Kidney tubule cell (primary cell): ENCODE measurements around the gene SRPRB.

Experiments used
- DNase-seq: peaks from one replicate; pipeline ENCODE4 v3.0.0-alpha.2; 2018; ENCODE audit warnings: low spot score

SRPRB gene

GRCh38 chr3:133866141-133866540 lies 60.5 kb downstream of the SRPRB start:
- no peak for DNase-seq

- DNase-seq: no peak
Measured at GRCh38 chr3:133868186-133868585, 62.6 kb downstream of the SRPRB start.

GRCh38 chr3:133868758-133869475 lies 63.3 kb downstream of the SRPRB start:
- no peak for DNase-seq

GRCh38 chr3:133869586-133869985 lies 64.0 kb downstream of the SRPRB start:
- no peak for DNase-seq

- no peak for DNase-seq
Measured at GRCh38 chr3:133870822-133871221, 65.2 kb downstream of the SRPRB start.
